ENCODE measurements around the gene NPAS4.

NPAS4 gene

DNA sequence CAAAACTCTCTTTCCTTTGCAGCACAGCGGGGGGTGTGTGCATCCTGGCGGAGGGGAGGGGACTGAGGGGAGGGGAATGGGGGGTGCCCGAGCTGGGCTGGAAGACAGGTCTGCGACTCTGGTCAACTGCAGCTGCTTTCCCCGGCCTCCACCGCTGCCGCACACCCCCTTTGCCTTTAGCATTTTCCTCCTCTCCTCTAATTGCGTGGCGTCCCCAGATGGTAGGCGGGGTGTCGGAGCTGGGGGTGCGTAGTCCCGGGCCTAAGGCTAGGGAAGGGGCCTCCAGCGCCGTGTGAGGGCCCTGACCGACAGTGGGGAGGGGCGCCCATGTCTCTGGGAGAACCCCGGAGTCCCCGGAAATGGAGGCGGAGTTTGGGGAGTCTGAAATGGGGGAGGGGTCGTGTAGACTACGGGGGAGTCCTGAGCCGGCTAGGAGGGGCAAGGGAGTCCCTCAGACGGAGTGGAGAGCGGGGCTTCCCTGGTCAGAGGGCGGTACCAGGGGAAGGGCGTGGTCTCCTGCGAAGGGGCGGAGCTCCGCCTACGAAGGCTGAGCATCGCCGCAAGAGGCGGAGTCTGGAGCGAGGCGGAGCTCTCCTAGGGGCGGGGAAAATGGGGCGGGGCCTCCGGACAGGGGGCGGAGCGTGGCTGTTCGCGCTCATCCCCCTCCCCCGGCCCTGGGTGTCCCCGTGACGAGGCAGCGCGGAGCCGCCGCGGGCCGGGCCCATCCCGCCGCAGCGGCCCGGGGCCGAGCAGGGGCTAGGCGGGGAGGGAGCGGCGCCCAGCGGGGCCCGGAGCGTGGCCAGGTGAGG lies 45.6 kb downstream of the NPAS4 start, which contains the start of gene PELI3:
PELI3 (plus strand) TSS at position 681 of the 809 bp plus-strand sequence. CDS start 1,224 bp downstream, outside the sequence.
- Histone ChIP-seq H3K9me3 (ENCODE audit: control insufficient read depth in 2 of 2, low read length in 2 of 2) (no peaks in the 10 kb centered on the region), H3K27ac (ENCODE audit: low read depth in 2 of 2, low read length in 2 of 2) (peak within 1 kb of the TSS; percentile 40 to 41), H3K36me3 (ENCODE audit: control insufficient read depth in 2 of 2, insufficient read depth in 2 of 2, low read length in 2 of 2) (no peaks in the 10 kb centered on the region), H3K27me3 (ENCODE audit: control insufficient read depth in 2 of 2, insufficient read depth in 2 of 2, low read length in 2 of 2) (no peaks in the 10 kb centered on the region), H3K4me1 (ENCODE audit: control insufficient read depth in 2 of 2, insufficient read depth in 2 of 2, low read length in 2 of 2) (peaks cover 10 to 13% of the 10 kb centered on the region in 2 donors), H3K9ac (ENCODE audit: low read depth in 1 of 2, low read length in 2 of 2) (peak within 1 kb of the TSS; percentile 70 to 81), H3K4me3 (ENCODE audit: low read length in 2 of 2) (peak within 1 kb of the TSS; percentile 73 to 78)

DNA sequence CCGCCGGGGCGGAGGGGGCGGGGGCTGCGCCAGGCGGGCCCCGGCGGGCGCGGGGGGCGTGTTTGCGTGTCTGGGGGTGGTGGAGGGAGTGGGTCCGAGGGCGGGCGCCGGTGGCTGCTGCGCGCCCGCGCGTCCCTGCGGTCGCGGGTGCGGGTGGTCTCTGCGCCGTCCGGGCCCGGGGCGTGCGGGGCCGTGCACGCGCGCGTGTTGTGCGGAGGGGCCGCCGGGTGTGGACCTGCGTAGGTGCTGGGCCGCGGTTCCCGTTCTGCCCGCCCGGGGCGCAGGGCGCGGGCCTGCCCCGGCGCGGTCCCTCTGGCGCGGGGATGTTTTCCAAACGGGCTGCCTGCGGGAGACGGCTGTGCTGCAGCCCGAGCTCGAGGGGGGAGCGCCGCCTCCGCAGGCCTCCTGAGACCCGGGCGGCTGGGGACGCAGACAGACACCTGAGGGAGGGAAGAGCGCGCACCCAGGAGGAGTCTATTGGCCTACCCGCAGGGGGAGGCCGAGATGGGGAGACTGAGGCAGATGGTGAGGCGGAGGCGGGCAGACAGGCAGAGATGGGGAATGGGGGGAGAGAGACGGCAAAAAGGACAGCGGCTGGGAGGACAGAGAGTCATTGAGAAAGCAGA lies 46.3 kb downstream of the NPAS4 start:
- Histone ChIP-seq H3K36me3 (ENCODE audit: control insufficient read depth in 2 of 2, insufficient read depth in 2 of 2, low read length in 2 of 2) (peaks cover 0 to 2% of the 10 kb centered on the region in 2 donors), H3K27ac (ENCODE audit: low read depth in 2 of 2, low read length in 2 of 2) (no peak overlapping the region), H3K27me3 (ENCODE audit: control insufficient read depth in 2 of 2, insufficient read depth in 2 of 2, low read length in 2 of 2) (no peaks in the 10 kb centered on the region), H3K9ac (ENCODE audit: low read depth in 1 of 2, low read length in 2 of 2) (peak overlapping the region; percentile 57 to 70), H3K4me1 (ENCODE audit: control insufficient read depth in 2 of 2, insufficient read depth in 2 of 2, low read length in 2 of 2) (peaks cover 10 to 13% of the 10 kb centered on the region in 2 donors), H3K4me3 (ENCODE audit: low read length in 2 of 2) (peak overlapping the region; percentile 62 to 66), H3K9me3 (ENCODE audit: control insufficient read depth in 2 of 2, low read length in 2 of 2) (no peaks in the 10 kb centered on the region)

DNA sequence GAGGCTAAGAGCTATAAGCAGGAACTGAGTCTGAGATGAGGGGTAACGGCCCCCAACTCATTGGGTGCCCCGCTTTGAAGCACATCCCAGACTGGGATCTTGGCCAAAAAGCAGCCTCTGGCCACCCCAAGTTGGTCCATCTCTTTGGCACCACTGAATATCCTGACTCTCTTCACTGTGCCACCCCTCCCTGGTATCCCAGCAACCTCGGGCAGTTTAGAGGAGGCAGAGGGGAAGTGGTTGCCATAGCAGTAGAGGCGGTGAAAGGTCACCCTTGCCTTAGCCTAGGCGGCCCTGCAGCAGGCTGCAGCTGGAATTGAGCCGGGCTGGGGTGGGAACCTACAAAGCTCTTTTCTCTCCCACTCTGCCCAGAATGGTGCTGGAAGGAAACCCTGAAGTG lies 46.9 kb downstream of the NPAS4 start:
- no peaks in the 10 kb centered on the region for H3K27me3 ChIP-seq (ENCODE audit: control insufficient read depth in 2 of 2, insufficient read depth in 2 of 2, low read length in 2 of 2)
- H3K9me3 ChIP-seq (ENCODE audit: control insufficient read depth in 2 of 2, low read length in 2 of 2), result no peaks in the 10 kb centered on the region
- H3K27ac ChIP-seq (ENCODE audit: low read depth in 2 of 2, low read length in 2 of 2), result no peak overlapping the region
- peaks cover 0 to 7% of the 10 kb centered on the region in 2 donors for H3K36me3 ChIP-seq (ENCODE audit: control insufficient read depth in 2 of 2, insufficient read depth in 2 of 2, low read length in 2 of 2)
- H3K4me1 ChIP-seq (ENCODE audit: control insufficient read depth in 2 of 2, insufficient read depth in 2 of 2, low read length in 2 of 2), result peaks cover 10 to 13% of the 10 kb centered on the region in 2 donors
- peak overlapping the region; percentile 57 to 70 for H3K9ac ChIP-seq (ENCODE audit: low read depth in 1 of 2, low read length in 2 of 2)
- peak overlapping the region; percentile 62 to 66 for H3K4me3 ChIP-seq (ENCODE audit: low read length in 2 of 2)

DNA sequence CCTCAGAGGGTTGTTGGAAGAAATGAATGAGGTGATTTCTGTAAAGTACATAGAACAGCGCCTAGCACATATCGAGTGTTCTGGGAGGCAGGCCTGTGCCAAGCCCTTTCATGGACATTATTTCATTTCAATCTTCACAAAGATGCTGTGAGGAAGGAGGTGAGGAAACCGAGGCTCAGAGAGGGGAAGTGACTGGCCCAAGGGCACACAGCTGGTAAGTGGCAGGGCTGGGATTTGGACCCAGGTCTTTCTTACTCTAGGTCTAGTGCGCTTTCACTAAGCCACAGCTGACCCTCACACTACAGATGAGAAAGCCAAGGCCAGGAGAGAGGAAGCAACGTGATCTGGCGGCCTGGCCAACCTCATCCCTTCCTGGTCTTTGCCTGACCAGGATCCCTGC lies 47.9 kb downstream of the NPAS4 start:
- no peaks in the 10 kb centered on the region for H3K9me3 ChIP-seq (ENCODE audit: control insufficient read depth in 2 of 2, low read length in 2 of 2)
- peaks cover 0 to 7% of the 10 kb centered on the region in 2 donors for H3K36me3 ChIP-seq (ENCODE audit: control insufficient read depth in 2 of 2, insufficient read depth in 2 of 2, low read length in 2 of 2)
- H3K4me3 ChIP-seq (ENCODE audit: low read length in 2 of 2), result no peak overlapping the region
- H3K4me1 ChIP-seq (ENCODE audit: control insufficient read depth in 2 of 2, insufficient read depth in 2 of 2, low read length in 2 of 2), result peaks cover 10 to 13% of the 10 kb centered on the region in 2 donors
- H3K27ac ChIP-seq (ENCODE audit: low read depth in 2 of 2, low read length in 2 of 2), result no peak overlapping the region
- no peak overlapping the region for H3K9ac ChIP-seq (ENCODE audit: low read depth in 1 of 2, low read length in 2 of 2)
- no peaks in the 10 kb centered on the region for H3K27me3 ChIP-seq (ENCODE audit: control insufficient read depth in 2 of 2, insufficient read depth in 2 of 2, low read length in 2 of 2)

DNA sequence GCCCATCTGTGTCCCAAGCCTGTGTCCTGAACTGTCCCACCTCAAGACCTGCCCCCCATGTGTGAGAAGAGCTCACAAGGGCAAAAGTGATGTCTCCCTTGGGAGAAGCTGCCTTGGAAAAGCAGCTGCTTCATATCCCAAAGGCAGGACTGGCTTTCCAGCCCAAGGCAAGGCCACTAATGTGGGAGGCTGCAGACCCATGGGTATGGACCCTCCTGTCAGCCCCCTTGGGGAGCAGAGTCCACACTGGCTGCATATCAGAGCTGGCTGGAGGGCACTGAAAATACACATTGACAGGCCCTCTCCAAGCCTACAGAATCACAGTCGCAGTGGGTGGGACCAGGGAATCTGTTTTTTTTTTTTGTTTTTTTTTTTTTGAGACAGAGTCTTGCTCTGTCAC lies 48.6 kb downstream of the NPAS4 start:
- Histone ChIP-seq H3K4me1 (ENCODE audit: control insufficient read depth in 2 of 2, insufficient read depth in 2 of 2, low read length in 2 of 2) (peaks cover 10 to 13% of the 10 kb centered on the region in 2 donors), H3K4me3 (ENCODE audit: low read length in 2 of 2) (no peak overlapping the region), H3K9ac (ENCODE audit: low read depth in 1 of 2, low read length in 2 of 2) (no peak overlapping the region), H3K36me3 (ENCODE audit: control insufficient read depth in 2 of 2, insufficient read depth in 2 of 2, low read length in 2 of 2) (peaks cover 4 to 7% of the 10 kb centered on the region in 2 donors), H3K9me3 (ENCODE audit: control insufficient read depth in 2 of 2, low read length in 2 of 2) (no peaks in the 10 kb centered on the region), H3K27ac (ENCODE audit: low read depth in 2 of 2, low read length in 2 of 2) (no peak overlapping the region), H3K27me3 (ENCODE audit: control insufficient read depth in 2 of 2, insufficient read depth in 2 of 2, low read length in 2 of 2) (no peaks in the 10 kb centered on the region)

DNA sequence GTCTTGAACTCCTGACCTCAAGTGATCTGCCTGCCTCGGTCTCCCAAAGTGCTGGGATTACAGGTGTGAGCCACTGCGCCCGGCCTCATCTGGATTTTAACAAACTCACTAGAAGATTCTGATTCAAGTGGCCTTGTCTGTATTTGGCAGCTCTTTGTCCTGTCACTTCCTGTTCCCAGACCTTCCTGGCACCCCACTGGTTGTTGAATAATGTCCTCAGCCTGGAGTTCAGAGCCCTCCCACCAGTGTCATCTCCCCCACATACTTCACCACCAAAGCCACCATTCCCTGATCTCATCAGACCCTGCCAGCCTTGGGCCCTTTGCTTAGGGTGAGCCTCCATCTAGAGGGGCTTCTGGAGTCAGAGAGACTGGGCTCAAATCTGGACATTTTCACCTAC lies 49.2 kb downstream of the NPAS4 start:
- Histone ChIP-seq H3K27ac (ENCODE audit: low read depth in 2 of 2, low read length in 2 of 2) (no peak overlapping the region), H3K4me3 (ENCODE audit: low read length in 2 of 2) (no peak overlapping the region), H3K9ac (ENCODE audit: low read depth in 1 of 2, low read length in 2 of 2) (no peak overlapping the region), H3K9me3 (ENCODE audit: control insufficient read depth in 2 of 2, low read length in 2 of 2) (no peaks in the 10 kb centered on the region), H3K27me3 (ENCODE audit: control insufficient read depth in 2 of 2, insufficient read depth in 2 of 2, low read length in 2 of 2) (no peaks in the 10 kb centered on the region), H3K4me1 (ENCODE audit: control insufficient read depth in 2 of 2, insufficient read depth in 2 of 2, low read length in 2 of 2) (peaks cover 10 to 13% of the 10 kb centered on the region in 2 donors), H3K36me3 (ENCODE audit: control insufficient read depth in 2 of 2, insufficient read depth in 2 of 2, low read length in 2 of 2) (peaks cover 4 to 7% of the 10 kb centered on the region in 2 donors)

DNA sequence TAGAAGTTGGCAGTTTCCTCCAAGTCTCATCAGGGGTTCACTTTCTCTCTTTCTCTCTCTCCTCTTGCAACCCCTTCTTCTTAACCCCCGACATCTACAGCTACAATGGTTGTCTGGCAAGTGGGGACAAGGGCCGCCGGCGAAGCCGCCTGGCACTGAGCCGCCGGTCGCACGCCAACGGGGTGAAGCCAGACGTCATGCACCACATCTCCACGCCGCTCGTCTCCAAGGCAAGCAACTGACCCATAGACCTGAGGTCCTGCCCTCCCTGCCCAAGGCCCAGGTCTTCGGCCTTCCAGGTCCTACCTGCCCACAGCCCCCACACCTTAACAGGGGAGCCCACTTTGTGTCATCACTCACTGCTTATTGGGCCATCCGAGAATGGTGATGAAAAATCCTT lies 50.3 kb downstream of the NPAS4 start:
- peaks cover 10 to 13% of the 10 kb centered on the region in 2 donors for H3K4me1 ChIP-seq (ENCODE audit: control insufficient read depth in 2 of 2, insufficient read depth in 2 of 2, low read length in 2 of 2)
- no peak overlapping the region for H3K27ac ChIP-seq (ENCODE audit: low read depth in 2 of 2, low read length in 2 of 2)
- no peak overlapping the region for H3K4me3 ChIP-seq (ENCODE audit: low read length in 2 of 2)
- no peak overlapping the region for H3K9ac ChIP-seq (ENCODE audit: low read depth in 1 of 2, low read length in 2 of 2)
- H3K27me3 ChIP-seq (ENCODE audit: control insufficient read depth in 2 of 2, insufficient read depth in 2 of 2, low read length in 2 of 2), result no peaks in the 10 kb centered on the region
- H3K9me3 ChIP-seq (ENCODE audit: control insufficient read depth in 2 of 2, low read length in 2 of 2), result no peaks in the 10 kb centered on the region
- H3K36me3 ChIP-seq (ENCODE audit: control insufficient read depth in 2 of 2, insufficient read depth in 2 of 2, low read length in 2 of 2), result peaks cover 4 to 7% of the 10 kb centered on the region in 2 donors

DNA sequence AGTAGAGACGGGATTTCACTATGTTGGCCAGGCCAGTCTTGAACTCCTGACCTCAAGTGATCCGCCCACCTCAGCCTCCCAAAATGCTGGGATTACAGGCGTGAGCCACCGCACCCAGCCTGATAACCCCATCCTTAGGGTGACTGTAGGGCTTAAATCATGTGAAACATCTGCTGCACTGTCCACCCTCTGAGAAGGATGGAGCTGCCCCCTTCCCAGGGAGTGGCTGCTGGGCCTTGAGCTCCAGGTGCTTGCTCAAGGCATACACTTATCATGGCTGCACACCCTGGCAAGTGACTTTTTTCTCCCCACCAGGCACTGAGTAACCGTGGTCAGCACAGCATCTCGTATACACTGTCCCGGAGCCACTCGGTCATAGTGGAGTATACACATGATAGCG lies 51.2 kb downstream of the NPAS4 start:
- peaks cover 4 to 7% of the 10 kb centered on the region in 2 donors for H3K36me3 ChIP-seq (ENCODE audit: control insufficient read depth in 2 of 2, insufficient read depth in 2 of 2, low read length in 2 of 2)
- peaks cover 10 to 13% of the 10 kb centered on the region in 2 donors for H3K4me1 ChIP-seq (ENCODE audit: control insufficient read depth in 2 of 2, insufficient read depth in 2 of 2, low read length in 2 of 2)
- no peaks in the 10 kb centered on the region for H3K27me3 ChIP-seq (ENCODE audit: control insufficient read depth in 2 of 2, insufficient read depth in 2 of 2, low read length in 2 of 2)
- H3K27ac ChIP-seq (ENCODE audit: low read depth in 2 of 2, low read length in 2 of 2), result no peak overlapping the region
- no peaks in the 10 kb centered on the region for H3K9me3 ChIP-seq (ENCODE audit: control insufficient read depth in 2 of 2, low read length in 2 of 2)
- no peak overlapping the region for H3K9ac ChIP-seq (ENCODE audit: low read depth in 1 of 2, low read length in 2 of 2)
- H3K4me3 ChIP-seq (ENCODE audit: low read length in 2 of 2), result no peak overlapping the region

DNA sequence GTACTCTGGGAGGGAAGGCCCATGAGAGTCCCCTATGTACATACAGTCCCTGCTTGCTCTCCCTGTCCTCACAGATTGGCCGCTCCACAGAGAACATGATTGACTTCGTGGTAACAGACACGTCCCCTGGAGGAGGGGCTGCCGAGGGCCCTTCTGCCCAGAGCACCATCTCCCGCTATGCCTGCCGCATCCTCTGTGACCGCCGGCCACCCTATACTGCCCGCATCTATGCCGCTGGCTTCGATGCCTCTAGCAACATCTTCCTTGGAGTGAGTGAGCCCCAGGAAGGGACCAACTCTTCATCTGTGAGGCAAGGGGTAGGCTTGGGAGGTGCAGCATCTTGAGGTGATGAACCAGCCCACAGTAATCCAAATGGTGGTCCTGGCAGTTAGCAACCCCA lies 52.3 kb downstream of the NPAS4 start:
- Histone ChIP-seq H3K4me1 (ENCODE audit: control insufficient read depth in 2 of 2, insufficient read depth in 2 of 2, low read length in 2 of 2) (peaks cover under 1 to 3% of the 10 kb centered on the region in 2 donors), H3K9ac (ENCODE audit: low read depth in 1 of 2, low read length in 2 of 2) (no peak overlapping the region), H3K27ac (ENCODE audit: low read depth in 2 of 2, low read length in 2 of 2) (no peak overlapping the region), H3K36me3 (ENCODE audit: control insufficient read depth in 2 of 2, insufficient read depth in 2 of 2, low read length in 2 of 2) (peaks cover 4 to 7% of the 10 kb centered on the region in 2 donors), H3K4me3 (ENCODE audit: low read length in 2 of 2) (no peak overlapping the region), H3K9me3 (ENCODE audit: control insufficient read depth in 2 of 2, low read length in 2 of 2) (no peaks in the 10 kb centered on the region), H3K27me3 (ENCODE audit: control insufficient read depth in 2 of 2, insufficient read depth in 2 of 2, low read length in 2 of 2) (no peaks in the 10 kb centered on the region)
